Astrocyte (in vitro differentiated cells and primary cell): ENCODE measurements around the gene PHF21B. TPM values are rescaled to one million over a fixed set of nuclear protein-coding genes. Genes with fewer than 3 reads are reported as not detected.

Source experiments
- DNase-seq: peaks from one replicate; pipeline ENCODE4 v3.0.0-alpha.2; 2010; ENCODE audit warnings: low read depth
- FAIRE-seq: peaks from 2 replicates; lab custom pipeline; 2011; peaks lifted over from hg19 to GRCh38; lab: Jason Lieb, UNC
- H2AFZ ChIP-seq: 2 replicates; pipeline ENCODE4 v1.6.0; 2012; ENCODE audit warnings: low read depth, low read length, inconsistent platforms
- H3K27ac ChIP-seq: 2 replicates; pipeline ENCODE4 v1.5.1; 2011; ENCODE audit warnings: low read depth, low read length, inconsistent platforms
- H3K27me3 ChIP-seq: 2 replicates; pipeline ENCODE4 v1.6.0; 2011; ENCODE audit warnings: low read length, inconsistent platforms; ENCODE audit not compliant: insufficient read depth
- H3K36me3 ChIP-seq: 2 replicates; pipeline ENCODE4 v1.5.1; 2011; ENCODE audit warnings: low read length, inconsistent platforms; ENCODE audit not compliant: insufficient read depth
- H3K4me1 ChIP-seq: 2 replicates; pipeline ENCODE4 v1.5.1; 2011; ENCODE audit warnings: low read length, inconsistent platforms; ENCODE audit not compliant: insufficient read depth
- H3K4me2 ChIP-seq: 2 replicates; pipeline ENCODE4 v1.6.0; 2012; ENCODE audit warnings: low read length, inconsistent platforms
- H3K4me3 ChIP-seq: 2 replicates; pipeline ENCODE4 v1.5.1; 2011; ENCODE audit warnings: low read depth, mild to moderate bottlenecking, low read length, inconsistent platforms; ENCODE audit not compliant: insufficient read depth
- H3K79me2 ChIP-seq: 2 replicates; pipeline ENCODE4 v1.6.0; 2012; ENCODE audit warnings: mild to moderate bottlenecking, low read length, inconsistent platforms; ENCODE audit not compliant: insufficient read depth
- H3K9ac ChIP-seq: 2 replicates; pipeline ENCODE4 v1.6.0; 2012; ENCODE audit warnings: mild to moderate bottlenecking, low read length, inconsistent platforms
- H3K9me3 ChIP-seq: 2 replicates; pipeline ENCODE4 v1.5.1; 2012; ENCODE audit warnings: low read depth, mild to moderate bottlenecking, low read length, inconsistent platforms; ENCODE audit not compliant: insufficient read depth
- H4K20me1 ChIP-seq: 2 replicates; pipeline ENCODE4 v1.6.0; 2012; ENCODE audit warnings: low read length, inconsistent platforms; ENCODE audit not compliant: insufficient read depth
- H3K27ac Mint-ChIP-seq: one replicate; pipeline ENCODE4 v1.8.0; 2021; ENCODE audit warnings: mild to moderate bottlenecking, mixed read lengths; ENCODE audit not compliant: unreplicated experiment
- H3K27me3 Mint-ChIP-seq: one replicate; pipeline ENCODE4 v1.8.0; 2021; ENCODE audit warnings: low read depth, mixed read lengths; ENCODE audit not compliant: unreplicated experiment
- H3K36me3 Mint-ChIP-seq: one replicate; pipeline ENCODE4 v1.8.0; 2021; ENCODE audit warnings: low read depth, mixed read lengths; ENCODE audit not compliant: unreplicated experiment
- H3K4me1 Mint-ChIP-seq: one replicate; pipeline ENCODE4 v1.8.0; 2021; ENCODE audit warnings: low read depth, mixed read lengths; ENCODE audit not compliant: unreplicated experiment
- H3K4me3 Mint-ChIP-seq: one replicate; pipeline ENCODE4 v1.8.0; 2021; ENCODE audit warnings: mild to moderate bottlenecking, moderate library complexity, mixed read lengths; ENCODE audit not compliant: unreplicated experiment
- H3K9me3 Mint-ChIP-seq: one replicate; pipeline ENCODE4 v1.8.0; 2021; ENCODE audit warnings: mild to moderate bottlenecking, mixed read lengths; ENCODE audit not compliant: unreplicated experiment
- CTCF ChIP-seq: IDR thresholded peaks from 2 replicates; pipeline ENCODE4 v1.5.1; 2011; ENCODE audit warnings: low read depth, mild to moderate bottlenecking, inconsistent platforms, low read length, moderate library complexity; ENCODE audit not compliant: insufficient read depth
- EZH2 ChIP-seq: IDR thresholded peaks from 2 replicates; pipeline ENCODE4 v1.6.1; 2012; ENCODE audit warnings: mild to moderate bottlenecking, low read length, inconsistent platforms; ENCODE audit not compliant: insufficient read depth
- total RNA-seq: library from RNA; stranded (reverse); gene quantifications from 2 replicates; pipeline ENCODE4 v1.2.1, GENCODE V29; 2021

PHF21B gene
- total RNA-seq, 1 donor from 2014 or later = 6.3 TPM

DNA sequence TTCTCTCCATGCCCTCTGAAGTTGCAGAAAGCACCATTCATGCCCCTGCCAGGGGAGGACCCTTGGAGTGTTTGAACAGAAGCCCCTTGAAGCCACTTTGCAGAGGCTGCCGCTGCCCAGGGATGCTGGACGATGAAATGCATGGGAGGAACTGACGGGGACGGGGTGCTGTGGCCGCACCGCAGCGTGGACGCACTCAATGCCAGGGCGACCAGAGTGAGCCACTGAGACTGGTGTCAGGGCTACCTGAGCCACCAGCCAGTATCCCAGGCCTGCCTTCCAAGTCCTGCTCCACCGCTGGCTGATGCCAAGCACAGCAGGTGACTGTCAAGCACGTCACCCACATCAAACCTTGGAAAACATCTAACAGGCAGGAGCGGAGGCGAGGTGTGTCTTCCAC lies 17.6 kb downstream of the PHF21B start:
- no peak overlapping the region for H3K27ac ChIP-seq
- H2AFZ ChIP-seq = no peak overlapping the region
- H3K27me3 Mint-ChIP-seq = no peaks in the 10 kb centered on the region
- H3K4me3 ChIP-seq = no peak overlapping the region
- no peak overlapping the region for H3K27ac Mint-ChIP-seq
- H3K36me3 ChIP-seq = no peaks in the 10 kb centered on the region
- H4K20me1 ChIP-seq = peaks cover 14% of the 10 kb centered on the region
- FAIRE-seq = no peak
- peaks cover 3% of the 10 kb centered on the region for H3K4me1 Mint-ChIP-seq
- peaks cover 1% of the 10 kb centered on the region for H3K36me3 Mint-ChIP-seq
- TF ChIP-seq EZH2 (no peak), CTCF (no peak)
- H3K9me3 ChIP-seq = no peaks in the 10 kb centered on the region
- H3K27me3 ChIP-seq = no peaks in the 10 kb centered on the region
- H3K4me1 ChIP-seq = no peaks in the 10 kb centered on the region
- no peak overlapping the region for H3K4me3 Mint-ChIP-seq
- no peak overlapping the region for H3K9ac ChIP-seq
- H3K79me2 ChIP-seq = peaks cover 3% of the 10 kb centered on the region
- H3K9me3 Mint-ChIP-seq = no peaks in the 10 kb centered on the region
- DNase-seq = no peak
- no peak overlapping the region for H3K4me2 ChIP-seq

- peaks cover 8% of the 10 kb centered on the region for H4K20me1 ChIP-seq
- H3K4me1 ChIP-seq = no peaks in the 10 kb centered on the region
- H3K4me3 ChIP-seq = no peak overlapping the region
- no peak overlapping the region for H3K27ac Mint-ChIP-seq
- H3K9me3 ChIP-seq = no peaks in the 10 kb centered on the region
- no peaks in the 10 kb centered on the region for H3K79me2 ChIP-seq
- no peak overlapping the region for H3K27ac ChIP-seq
- no peak overlapping the region for H3K9ac ChIP-seq
- TF ChIP-seq EZH2 (no peak), CTCF (no peak)
- no peak overlapping the region for H3K4me2 ChIP-seq
- no peaks in the 10 kb centered on the region for H3K27me3 Mint-ChIP-seq
- no peaks in the 10 kb centered on the region for H3K9me3 Mint-ChIP-seq
- no peaks in the 10 kb centered on the region for H3K27me3 ChIP-seq
- H3K36me3 ChIP-seq = no peaks in the 10 kb centered on the region
- FAIRE-seq (no peak), DNase-seq (no peak)
- H3K4me1 Mint-ChIP-seq = peaks cover under 1% of the 10 kb centered on the region
- H3K4me3 Mint-ChIP-seq = no peak overlapping the region
- no peak overlapping the region for H2AFZ ChIP-seq
- peaks cover 1% of the 10 kb centered on the region for H3K36me3 Mint-ChIP-seq
These were observed 18.6 kb downstream of the PHF21B start for GRCh38 chr22:44991218-44991617.

DNA sequence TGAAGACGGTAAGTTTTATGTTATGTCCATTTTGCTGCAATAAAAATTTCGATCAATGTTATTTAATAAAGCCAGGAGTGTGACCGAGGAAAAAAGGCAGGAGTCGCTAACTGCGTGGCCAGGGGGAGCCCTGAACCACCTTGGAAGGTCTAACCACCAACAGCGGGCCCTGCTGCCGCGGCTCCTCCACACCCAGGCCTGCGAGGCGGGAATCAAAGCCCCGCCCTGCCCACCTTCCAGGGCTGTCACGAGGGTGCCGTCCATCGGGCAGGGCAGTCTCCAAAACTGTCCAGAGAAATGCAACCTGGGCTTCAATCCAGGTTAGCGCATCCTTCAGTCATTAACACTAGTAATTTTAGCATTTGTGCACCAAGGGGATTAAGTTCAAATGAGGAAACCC lies 19.0 kb downstream of the PHF21B start:
- no peak for TF ChIP-seq CTCF
- H3K36me3 ChIP-seq = no peaks in the 10 kb centered on the region
- H3K4me1 ChIP-seq = no peaks in the 10 kb centered on the region
- H3K9me3 ChIP-seq = no peaks in the 10 kb centered on the region
- no peak overlapping the region for H3K27ac ChIP-seq
- no peak overlapping the region for H3K4me3 ChIP-seq
- Mint-ChIP-seq H3K4me3 (no peak overlapping the region), H3K27ac (no peak overlapping the region), H3K9me3 (no peaks in the 10 kb centered on the region), H3K27me3 (no peaks in the 10 kb centered on the region), H3K36me3 (peaks cover 1% of the 10 kb centered on the region), H3K4me1 (no peaks in the 10 kb centered on the region)
- no peak for FAIRE-seq
- no peak overlapping the region for H3K4me2 ChIP-seq
- peaks cover 2% of the 10 kb centered on the region for H3K79me2 ChIP-seq
- H4K20me1 ChIP-seq = peaks cover 11% of the 10 kb centered on the region
- H2AFZ ChIP-seq = no peak overlapping the region
- DNase-seq = no peak
- H3K27me3 ChIP-seq = no peaks in the 10 kb centered on the region
- no peak overlapping the region for H3K9ac ChIP-seq
